IMR-90 (cell line): ENCODE results near the gene LRG1. TPM values are rescaled to one million over a fixed set of nuclear protein-coding genes. Genes with fewer than 3 reads are reported as not detected.

ENCODE experiments used
- ATAC-seq: fragments of 200-7000 bp; cut with Tn5 transposase; 2 replicates; pipeline ENCODE4 v1.9.1; 2020; ENCODE audit warnings: low read depth, mild to moderate bottlenecking, moderate library complexity
- BruUV-seq: library from RNA; stranded (reverse); fragments of 400-500 nt; replicated peaks from 2 replicates; lab custom pipeline; 2021; lab: Mats Ljungman, UMichigan
- CTCF ChIA-PET: fragments of 300-600 bp; formaldehyde crosslinking; extraction: SDS; loops from one replicate; lab custom pipeline; 2021; ENCODE audit warnings: antibody characterized with exemption; lab: Yijun Ruan, JAX
- POLR2A ChIA-PET: fragments of 300-600 bp; sonication (Branson Sonifier 250); formaldehyde crosslinking; loops from one replicate; lab custom pipeline; 2022; ENCODE audit warnings: antibody characterized with exemption; ENCODE audit not compliant: unreplicated experiment; lab: Charles Lee
- DNase-seq: peaks from one replicate; pipeline ENCODE4 v3.0.0; 2013
- H2AFZ ChIP-seq: replicated peaks from 2 replicates; pipeline ENCODE3; 2013; ENCODE audit warnings: low read length, mild to moderate bottlenecking; ENCODE audit not compliant: poor library complexity
- H2AK5ac ChIP-seq: 2 replicates; pipeline ENCODE4 v1.6.1; 2013; ENCODE audit warnings: low read depth, low read length, inconsistent platforms
- H2AK9ac ChIP-seq: replicated peaks from 2 replicates; pipeline ENCODE3; 2013; ENCODE audit warnings: mild to moderate bottlenecking, low read depth, low read length, moderate library complexity; ENCODE audit not compliant: poor library complexity
- H2BK120ac ChIP-seq: 2 replicates; pipeline ENCODE4 v1.6.1; 2013; ENCODE audit warnings: low read depth, low read length, inconsistent platforms
- H2BK15ac ChIP-seq: 3 replicates; pipeline ENCODE4 v1.6.1; 2013; ENCODE audit warnings: low read depth, low read length, inconsistent platforms
- H2BK20ac ChIP-seq: 2 replicates; pipeline ENCODE4 v1.6.1; 2013; ENCODE audit warnings: low read depth, mild to moderate bottlenecking, inconsistent platforms, low read length, moderate library complexity
- H2BK5ac ChIP-seq: 2 replicates; pipeline ENCODE4 v1.6.1; 2013; ENCODE audit warnings: mild to moderate bottlenecking, low read depth, low read length, inconsistent platforms; ENCODE audit not compliant: poor library complexity, severe bottlenecking
- H3K14ac ChIP-seq: replicated peaks from 2 replicates; pipeline ENCODE4 v1.6.1; 2013; ENCODE audit warnings: low read depth, low read length, inconsistent platforms
- H3K18ac ChIP-seq: 2 replicates; pipeline ENCODE4 v1.6.1; 2013; ENCODE audit warnings: low read depth, low read length, control low read depth
- H3K23ac ChIP-seq: 2 replicates; pipeline ENCODE4 v1.6.1; 2013; ENCODE audit warnings: low read depth, low read length, inconsistent platforms
- H3K27ac ChIP-seq: 2 replicates; pipeline ENCODE4 v1.5.1; 2013; ENCODE audit warnings: mild to moderate bottlenecking, control low read depth, low read length; ENCODE audit not compliant: insufficient read depth
- H3K27me3 ChIP-seq: 2 replicates; pipeline ENCODE4 v1.6.1; 2013; ENCODE audit warnings: low read length; ENCODE audit not compliant: control insufficient read depth, insufficient read depth
- H3K36me3 ChIP-seq: 2 replicates; pipeline ENCODE4 v1.6.1; 2013; ENCODE audit warnings: low read length, mixed read lengths; ENCODE audit not compliant: control insufficient read depth, insufficient read depth
- H3K4ac ChIP-seq: 2 replicates; pipeline ENCODE4 v1.6.1; 2013; ENCODE audit warnings: low read depth, low read length, inconsistent platforms
- H3K4me1 ChIP-seq: 2 replicates; pipeline ENCODE4 v1.6.1; 2013; ENCODE audit warnings: low read length, mixed read lengths; ENCODE audit not compliant: control insufficient read depth, insufficient read depth
- H3K4me2 ChIP-seq: 2 replicates; pipeline ENCODE4 v1.6.1; 2013; ENCODE audit warnings: low read depth, mild to moderate bottlenecking, control low read depth, low read length, moderate library complexity
- H3K4me3 ChIP-seq: 2 replicates; pipeline ENCODE4 v1.5.1; 2013; ENCODE audit warnings: low read depth, mild to moderate bottlenecking, control low read depth, low read length, moderate library complexity; ENCODE audit not compliant: insufficient read depth
- H3K56ac ChIP-seq: 2 replicates; pipeline ENCODE4 v1.6.1; 2013; ENCODE audit warnings: low read length, inconsistent platforms; ENCODE audit not compliant: insufficient read depth; ENCODE audit errors: extremely low read depth
- H3K79me1 ChIP-seq, 2 experiments: 2 replicates each; pipeline ENCODE4 v1.6.1; 2013; ENCODE audit warnings: low read length in 2 of 2, inconsistent platforms in 1 of 2, low read depth in 1 of 2
- H3K9ac ChIP-seq: 2 replicates; pipeline ENCODE4 v1.6.1; 2013; ENCODE audit warnings: low read depth, low read length, control low read depth
- H3K9me1 ChIP-seq: 2 replicates; pipeline ENCODE4 v1.6.1; 2013; ENCODE audit warnings: low read length, inconsistent platforms; ENCODE audit not compliant: insufficient read depth
- H3K9me3 ChIP-seq: 2 replicates; pipeline ENCODE4 v1.6.1; 2013; ENCODE audit warnings: low read length; ENCODE audit not compliant: control insufficient read depth, insufficient read depth
- H4K20me1 ChIP-seq: 2 replicates; pipeline ENCODE4 v1.6.1; 2013; ENCODE audit warnings: low read length, inconsistent platforms; ENCODE audit not compliant: insufficient read depth
- H4K5ac ChIP-seq: 2 replicates; pipeline ENCODE4 v1.6.1; 2013; ENCODE audit warnings: mild to moderate bottlenecking, low read depth, low read length, control low read depth
- H4K8ac ChIP-seq, 2 experiments: 2 replicates each; pipeline ENCODE4 v1.6.1; 2013; ENCODE audit warnings: low read depth in 2 of 2, low read length in 2 of 2, control low read depth in 1 of 2, inconsistent platforms in 1 of 2
- H4K91ac ChIP-seq: 2 replicates; pipeline ENCODE4 v1.6.1; 2013; ENCODE audit warnings: low read depth, low read length, inconsistent platforms; ENCODE audit not compliant: insufficient read depth
- BHLHE40 ChIP-seq: fragments of 150-350 bp; IDR thresholded peaks from 2 replicates; pipeline ENCODE4 v1.6.1; 2016; ENCODE audit warnings: mild to moderate bottlenecking, low read depth, low read length
- CEBPB ChIP-seq: IDR thresholded peaks from 2 replicates; pipeline ENCODE4 v1.6.1; 2012; ENCODE audit warnings: low read depth, low read length, improper control_type of control experiment
- MXI1 ChIP-seq: IDR thresholded peaks from 2 replicates; pipeline ENCODE4 v1.6.1; 2012; ENCODE audit warnings: low read depth, mild to moderate bottlenecking, low read length, moderate library complexity, borderline replicate concordance
- RAD21 ChIP-seq: IDR thresholded peaks from 2 replicates; pipeline ENCODE4 v1.6.1; 2012; ENCODE audit warnings: low read length, improper control_type of control experiment
- RCOR1 ChIP-seq: IDR thresholded peaks from 2 replicates; pipeline ENCODE4 v1.6.1; 2012; ENCODE audit warnings: mild to moderate bottlenecking, low read length, improper control_type of control experiment; ENCODE audit not compliant: insufficient replicate concordance
- RFX5 ChIP-seq: IDR thresholded peaks from 2 replicates; pipeline ENCODE4 v1.8.0; 2012; ENCODE audit warnings: low read depth, mild to moderate bottlenecking, low read length, moderate library complexity
- SMC3 ChIP-seq: fragments of 150-350 bp; IDR thresholded peaks from 2 replicates; pipeline ENCODE4 v1.6.1; 2016; ENCODE audit warnings: low read depth, mild to moderate bottlenecking, antibody characterized with exemption, low read length, moderate library complexity
- dilution Hi-C: fragments of 300-500 bp; cut with HindIII; formaldehyde crosslinking; loops from one replicate; pipeline ENCODE4 v1.14.3; 2018; ENCODE audit warnings: low sequenced_read_pairs; ENCODE audit not compliant: unreplicated experiment
- in situ Hi-C: fragments of 300-500 bp; cut with MboI; formaldehyde crosslinking; loops from 3 replicates; pipeline ENCODE4 v1.14.3; 2019; ENCODE audit warnings: low sequenced_read_pairs, inconsistent platforms, mixed read lengths
- intact Hi-C: fragments of 100-400 bp; cut with micrococcal nuclease; formaldehyde crosslinking; loops from 2 replicates; pipeline ENCODE4 v1.10.0; 2022
- polyA plus RNA-seq, 3 experiments: library from polyadenylated mRNA; depleted of rRNA; stranded (reverse); fragments of >200 nt; gene quantifications; 2 replicates each; pipeline ENCODE4 v1.2.3, GENCODE V29; 2012; ENCODE audit warnings: low replicate concordance in 1 of 3
- total RNA-seq: library from RNA; depleted of rRNA; stranded (reverse); fragments of >200 nt; gene quantifications from 2 replicates; pipeline ENCODE4 v1.2.3, GENCODE V29; 2012
- TF ChIP-seq, protein P1 (sequence below): fragments of 150-350 bp; IDR thresholded peaks from 2 replicates; pipeline ENCODE4 v1.6.1; 2016; ENCODE audit warnings: low read depth, mild to moderate bottlenecking, low read length, moderate library complexity, borderline replicate concordance
- TF ChIP-seq, protein P2 (sequence below): fragments of 150-350 bp; IDR thresholded peaks from 2 replicates; pipeline ENCODE4 v1.6.1; 2017; ENCODE audit warnings: mild to moderate bottlenecking, antibody characterized with exemption, low read length, low read depth

LRG1 gene
- total and polyA plus RNA-seq, 2 of the 4 experiments (the other 2 are of a cell fraction): not detected

DNA sequence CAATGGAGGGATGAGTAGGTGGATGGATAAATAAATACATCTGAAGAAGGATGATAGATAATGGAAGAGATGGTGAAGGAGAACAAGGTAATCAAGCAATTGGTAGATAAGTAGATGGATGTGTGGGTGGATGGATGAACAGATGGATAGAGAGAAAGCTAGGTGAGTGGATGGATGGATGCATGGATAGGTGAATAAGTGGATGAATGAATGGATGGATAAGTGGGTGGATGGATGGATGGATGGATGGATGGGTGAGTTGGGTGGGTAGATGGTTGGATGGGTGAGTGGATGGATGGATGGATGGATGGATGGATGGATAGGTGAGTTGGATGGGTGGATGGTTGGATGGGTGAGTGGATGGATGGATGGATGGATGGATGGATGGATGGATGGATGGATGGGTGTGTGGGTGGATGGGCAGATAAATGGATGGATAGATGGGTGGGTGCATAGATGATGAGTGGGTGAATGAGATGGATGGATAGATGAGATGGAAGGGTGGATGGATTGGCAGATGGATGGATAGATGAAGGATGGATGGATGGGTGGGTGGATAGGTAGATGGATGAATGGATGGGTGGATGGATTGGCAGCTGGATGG lies 13.4 kb upstream of the LRG1 start:
- CTCF ChIA-PET: no interaction called here
- H3K36me3 ChIP-seq: no peaks in the 10 kb centered on the region
- ATAC-seq (no peak), DNase-seq (no peak)
- intact Hi-C loops (no loop called here), in situ Hi-C loops (no loop called here), dilution Hi-C loops (no loop called here)
- H2BK15ac ChIP-seq: no peak overlapping the region
- H4K8ac ChIP-seq: no peak overlapping the region
- no peak overlapping the region for H3K56ac ChIP-seq
- no peak overlapping the region for H2BK20ac ChIP-seq
- H3K4me2 ChIP-seq: no peak overlapping the region
- no peak overlapping the region for H3K14ac ChIP-seq
- no peak overlapping the region for H3K4me3 ChIP-seq
- H2BK5ac ChIP-seq: no peak overlapping the region
- no peak overlapping the region for H3K9ac ChIP-seq
- H3K4ac ChIP-seq: no peak overlapping the region
- no TSS peak for BruUV-seq
- H3K9me3 ChIP-seq: no peaks in the 10 kb centered on the region
- peaks cover 2% of the 10 kb centered on the region; the same call in 1 of the 2 replicates for H3K27me3 ChIP-seq
- no peaks in the 10 kb centered on the region for H3K4me1 ChIP-seq
- H3K18ac ChIP-seq: no peak overlapping the region
- H3K79me1 ChIP-seq: no peaks in the 10 kb centered on the region
- H3K9me1 ChIP-seq: no peaks in the 10 kb centered on the region
- H4K91ac ChIP-seq: no peak overlapping the region
- H2AK9ac ChIP-seq: no peak overlapping the region
- H2AK5ac ChIP-seq: no peak overlapping the region
- POLR2A ChIA-PET: no interaction called here
- H4K5ac ChIP-seq: no peak overlapping the region
- H2BK120ac ChIP-seq: no peak overlapping the region
- no peaks in the 10 kb centered on the region for H4K20me1 ChIP-seq
- H3K27ac ChIP-seq: no peak overlapping the region
- no peak overlapping the region for H3K23ac ChIP-seq
- H2AFZ ChIP-seq: no peak overlapping the region
- TF ChIP-seq RAD21 (no peak), CEBPB (no peak), BHLHE40 (no peak), RCOR1 (no peak), SMC3 (no peak), RFX5 (no peak), MXI1 (no peak)
- TF ChIP-seq, protein P1, sequence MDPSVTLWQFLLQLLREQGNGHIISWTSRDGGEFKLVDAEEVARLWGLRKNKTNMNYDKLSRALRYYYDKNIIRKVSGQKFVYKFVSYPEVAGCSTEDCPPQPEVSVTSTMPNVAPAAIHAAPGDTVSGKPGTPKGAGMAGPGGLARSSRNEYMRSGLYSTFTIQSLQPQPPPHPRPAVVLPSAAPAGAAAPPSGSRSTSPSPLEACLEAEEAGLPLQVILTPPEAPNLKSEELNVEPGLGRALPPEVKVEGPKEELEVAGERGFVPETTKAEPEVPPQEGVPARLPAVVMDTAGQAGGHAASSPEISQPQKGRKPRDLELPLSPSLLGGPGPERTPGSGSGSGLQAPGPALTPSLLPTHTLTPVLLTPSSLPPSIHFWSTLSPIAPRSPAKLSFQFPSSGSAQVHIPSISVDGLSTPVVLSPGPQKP: no peak
- TF ChIP-seq, protein P2, sequence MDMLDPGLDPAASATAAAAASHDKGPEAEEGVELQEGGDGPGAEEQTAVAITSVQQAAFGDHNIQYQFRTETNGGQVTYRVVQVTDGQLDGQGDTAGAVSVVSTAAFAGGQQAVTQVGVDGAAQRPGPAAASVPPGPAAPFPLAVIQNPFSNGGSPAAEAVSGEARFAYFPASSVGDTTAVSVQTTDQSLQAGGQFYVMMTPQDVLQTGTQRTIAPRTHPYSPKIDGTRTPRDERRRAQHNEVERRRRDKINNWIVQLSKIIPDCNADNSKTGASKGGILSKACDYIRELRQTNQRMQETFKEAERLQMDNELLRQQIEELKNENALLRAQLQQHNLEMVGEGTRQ: no peak
